H1 (cell line): ENCODE measurements around the gene FOXI1. TPM values are rescaled to one million over a fixed set of nuclear protein-coding genes. Genes with fewer than 3 reads are reported as not detected.

ENCODE experiments used
- CTCF ChIA-PET: fragments of 300-600 bp; sonication (Branson Sonifier 250); formaldehyde crosslinking; loops from one replicate; lab custom pipeline; 2021; ENCODE audit not compliant: partially characterized antibody; lab: Charles Lee
- POLR2A ChIA-PET: fragments of 300-600 bp; sonication (Branson Sonifier 250); formaldehyde crosslinking; loops from one replicate; lab custom pipeline; 2021; ENCODE audit warnings: inconsistent platforms; ENCODE audit not compliant: partially characterized antibody; lab: Charles Lee
- DNase-seq, 2 experiments: peaks; one replicate each; pipeline versions ENCODE4 v3.0.0 to v3.0.0-alpha.2; 2010 to 2022; ENCODE audit warnings: low spot score in 2 of 2, low read depth in 1 of 2, mixed read lengths in 1 of 2
- FAIRE-seq: peaks from 2 replicates; lab custom pipeline; 2011; peaks lifted over from hg19 to GRCh38; lab: Jason Lieb, UNC
- H2AFZ ChIP-seq: 2 replicates; pipeline ENCODE4 v1.8.1; 2012; ENCODE audit warnings: low read length, inconsistent platforms
- H2AK5ac ChIP-seq: 2 replicates; pipeline ENCODE4 v1.6.1; 2013; ENCODE audit warnings: low read depth, low read length
- H2BK120ac ChIP-seq: replicated peaks from 2 replicates; pipeline ENCODE3; 2013; ENCODE audit warnings: low read depth, low read length, inconsistent platforms
- H2BK12ac ChIP-seq: 2 replicates; pipeline ENCODE4 v1.6.1; 2013; ENCODE audit warnings: low read depth, low read length
- H2BK15ac ChIP-seq: 2 replicates; pipeline ENCODE4 v1.6.1; 2013; ENCODE audit warnings: low read length
- H2BK20ac ChIP-seq: 2 replicates; pipeline ENCODE4 v1.6.1; 2013; ENCODE audit warnings: low read length
- H2BK5ac ChIP-seq: 2 replicates; pipeline ENCODE4 v1.6.1; 2013; ENCODE audit warnings: low read depth, low read length
- H3K14ac ChIP-seq: 2 replicates; pipeline ENCODE4 v1.6.1; 2013; ENCODE audit warnings: inconsistent platforms; ENCODE audit not compliant: insufficient read length
- H3K18ac ChIP-seq: 2 replicates; pipeline ENCODE4 v1.6.1; 2013; ENCODE audit warnings: low read length; ENCODE audit errors: extremely low read depth
- H3K23ac ChIP-seq: 2 replicates; pipeline ENCODE4 v1.6.1; 2013; ENCODE audit warnings: inconsistent platforms; ENCODE audit not compliant: insufficient read length
- H3K23me2 ChIP-seq: 2 replicates; pipeline ENCODE4 v1.6.1; 2013; ENCODE audit warnings: low read depth, low read length
- H3K27ac ChIP-seq: 2 replicates; pipeline ENCODE4 v1.6.1; 2011; ENCODE audit warnings: low read depth, low read length, inconsistent platforms
- H3K27me3 ChIP-seq, 4 experiments: replicated peaks in 1 of 4; 1 replicate in 1 of 4; 2 replicates in 3 of 4; pipeline versions ENCODE4 v1.6.1 to v1.8.1; 2011 to 2013; ENCODE audit warnings: low read length in 3 of 4, mild to moderate bottlenecking in 3 of 4, inconsistent platforms in 2 of 4, mixed read lengths in 2 of 4, moderate library complexity in 1 of 4; ENCODE audit not compliant: control insufficient read depth in 3 of 4, insufficient read depth in 3 of 4; ENCODE audit errors: extremely low read depth in 1 of 4
- H3K36me3 ChIP-seq, 4 experiments: 2 replicates each; pipeline versions ENCODE4 v1.6.1 to v1.8.1; 2011 to 2013; ENCODE audit warnings: mild to moderate bottlenecking in 4 of 4, low read length in 3 of 4, moderate library complexity in 2 of 4, control low read depth in 1 of 4, inconsistent platforms in 1 of 4; ENCODE audit not compliant: insufficient read depth in 4 of 4, control insufficient read depth in 2 of 4
- H3K4ac ChIP-seq: replicated peaks from 2 replicates; pipeline ENCODE3; 2013; ENCODE audit warnings: low read length, low read depth, mixed read lengths, inconsistent platforms; ENCODE audit not compliant: insufficient read length
- H3K4me1 ChIP-seq, 4 experiments: replicated peaks in 1 of 4; 1 replicate in 1 of 4; 2 replicates in 3 of 4; pipeline versions ENCODE4 v1.6.1 to v1.8.1; 2011 to 2013; ENCODE audit warnings: low read length in 3 of 4, inconsistent platforms in 2 of 4, mixed read lengths in 1 of 4; ENCODE audit not compliant: insufficient read depth in 4 of 4, control insufficient read depth in 3 of 4
- H3K4me2 ChIP-seq, 2 experiments: 2 replicates each; pipeline versions ENCODE4 v1.6.1 to v1.8.1; 2011 to 2013; ENCODE audit warnings: low read depth in 2 of 2, low read length in 2 of 2, control low read depth in 1 of 2, inconsistent platforms in 1 of 2, mild to moderate bottlenecking in 1 of 2; ENCODE audit not compliant: insufficient read depth in 1 of 2
- H3K4me3 ChIP-seq, 4 experiments: fragments of 200-600, 300-600 bp in 1 of 4; sonication (generic), shearing (Covaris generic), sonication (Bioruptor Twin) in 1 of 4; 2 replicates each; pipeline versions ENCODE4 v1.5.1 to v1.8.1; 2011 to 2016; ENCODE audit warnings: low read length in 4 of 4, low read depth in 3 of 4, control low read depth in 2 of 4, inconsistent platforms in 2 of 4, mild to moderate bottlenecking in 2 of 4, mixed read lengths in 1 of 4, moderate library complexity in 1 of 4; ENCODE audit not compliant: insufficient read depth in 2 of 4; ENCODE audit errors: extremely low read depth in 1 of 4
- H3K56ac ChIP-seq: replicated peaks from 2 replicates; pipeline ENCODE3; 2013; ENCODE audit warnings: low read depth, mild to moderate bottlenecking, mixed read lengths, low read length, inconsistent platforms; ENCODE audit not compliant: insufficient read length
- H3K79me1 ChIP-seq: 2 replicates; pipeline ENCODE4 v1.6.1; 2013; ENCODE audit warnings: low read depth, low read length, control low read depth
- H3K79me2 ChIP-seq, 2 experiments: 2 replicates each; pipeline versions ENCODE4 v1.6.1 to v1.8.1; 2012 to 2013; ENCODE audit warnings: low read length in 2 of 2, mild to moderate bottlenecking in 2 of 2, inconsistent platforms in 1 of 2; ENCODE audit not compliant: insufficient read depth in 2 of 2, control insufficient read depth in 1 of 2
- H3K9ac ChIP-seq, 4 experiments: replicated peaks in 1 of 4; 1 replicate in 1 of 4; 2 replicates in 3 of 4; pipeline versions ENCODE4 v1.6.1 to v1.8.1; 2011 to 2013; ENCODE audit warnings: low read depth in 3 of 4, low read length in 3 of 4, control low read depth in 2 of 4, mild to moderate bottlenecking in 2 of 4, moderate library complexity in 2 of 4, inconsistent platforms in 1 of 4; ENCODE audit errors: extremely low read depth in 1 of 4
- H3K9me3 ChIP-seq, 2 experiments: 2 replicates each; pipeline versions ENCODE4 v1.6.1 to v1.8.1; 2012 to 2013; ENCODE audit warnings: mild to moderate bottlenecking in 2 of 2, moderate library complexity in 2 of 2, control low read depth in 1 of 2, inconsistent platforms in 1 of 2, low read depth in 1 of 2, low read length in 1 of 2, mixed read lengths in 1 of 2; ENCODE audit not compliant: insufficient read depth in 2 of 2
- H4K20me1 ChIP-seq, 2 experiments: replicated peaks in 1 of 2; 2 replicates each; pipeline versions ENCODE3 to v1.8.1; 2011 to 2013; ENCODE audit warnings: inconsistent platforms in 2 of 2, low read length in 2 of 2, mild to moderate bottlenecking in 1 of 2; ENCODE audit not compliant: insufficient read depth in 2 of 2, control insufficient read depth in 1 of 2
- H4K5ac ChIP-seq: 2 replicates; pipeline ENCODE4 v1.6.1; 2013; ENCODE audit warnings: low read length, low read depth, mixed read lengths, inconsistent platforms; ENCODE audit not compliant: insufficient read length
- H4K8ac ChIP-seq: 2 replicates; pipeline ENCODE4 v1.8.0; 2013; ENCODE audit warnings: mild to moderate bottlenecking, moderate library complexity, low read length, inconsistent platforms; ENCODE audit not compliant: insufficient read depth; ENCODE audit errors: extremely low read depth
- H4K91ac ChIP-seq: replicated peaks from 2 replicates; pipeline ENCODE3; 2013; ENCODE audit warnings: low read length, mixed read lengths, inconsistent platforms; ENCODE audit not compliant: insufficient read length
- ASH2L ChIP-seq: fragments of 200-600, 300-600 bp; sonication (generic); IDR thresholded peaks from one replicate; pipeline ENCODE4 v1.7.1; 2017; ENCODE audit warnings: low read length
- CHD2 ChIP-seq: IDR thresholded peaks from 2 replicates; pipeline ENCODE4 v1.6.1; 2012; ENCODE audit warnings: low read length, improper control_type of control experiment
- CREB1 ChIP-seq: IDR thresholded peaks from 2 replicates; pipeline ENCODE4 v1.6.1; 2012; ENCODE audit warnings: inconsistent platforms
- EZH2 ChIP-seq: fragments of 200-600 bp; sonication (generic); IDR thresholded peaks from 2 replicates; pipeline ENCODE4 v1.7.1; 2012; ENCODE audit warnings: low read depth, mild to moderate bottlenecking, moderate library complexity, low read length, inconsistent platforms; ENCODE audit not compliant: severe bottlenecking
- JUND ChIP-seq: IDR thresholded peaks from 2 replicates; pipeline ENCODE4 v1.6.1; 2011; ENCODE audit warnings: mild to moderate bottlenecking, improper control_type of control experiment, low read length
- RFX5 ChIP-seq: IDR thresholded peaks from 2 replicates; pipeline ENCODE4 v1.6.1; 2011; ENCODE audit warnings: low read depth, low read length, improper control_type of control experiment, borderline replicate concordance
- RXRA ChIP-seq: IDR thresholded peaks from 2 replicates; pipeline ENCODE4 v1.6.1; 2011; ENCODE audit warnings: low read depth, mild to moderate bottlenecking, low read length, moderate library complexity; ENCODE audit not compliant: insufficient read depth
- SAP30 ChIP-seq: fragments of 300-600 bp; sonication (generic); IDR thresholded peaks from 2 replicates; pipeline ENCODE4 v1.7.1; 2012; ENCODE audit warnings: low read length, moderate library complexity, mild to moderate bottlenecking, inconsistent platforms; ENCODE audit not compliant: insufficient read depth, insufficient replicate concordance
- SIRT6 ChIP-seq: IDR thresholded peaks from one replicate; pipeline ENCODE4 v1.7.1; 2012; ENCODE audit warnings: low read length, inconsistent platforms
- SUZ12 ChIP-seq: fragments of 200-600 bp; sonication (generic); IDR thresholded peaks from 2 replicates; pipeline ENCODE4 v1.6.1; 2012; ENCODE audit warnings: mild to moderate bottlenecking, inconsistent platforms, low read length, moderate library complexity, mixed read lengths
- USF2 ChIP-seq: IDR thresholded peaks from 2 replicates; pipeline ENCODE4 v1.6.1; 2011; ENCODE audit warnings: low read length, improper control_type of control experiment
- WGBS, 2 experiments: shearing (Covaris generic) in 1 of 2; methylation state at CpG; one replicate each; pipeline versions ENCODE4 v1.1.6 to v1.1.7; 2013 to 2015; ENCODE audit warnings: low lambda C conversion rate in 2 of 2, mixed read lengths in 2 of 2, inconsistent platforms in 1 of 2, low coverage in 1 of 2, missing lambda C conversion rate in 1 of 2; ENCODE audit not compliant: insufficient replicate concordance in 2 of 2, insufficient coverage in 1 of 2, insufficient read length in 1 of 2; ENCODE audit errors: extremely low coverage in 1 of 2, missing lambda C conversion rate in 1 of 2; 5-methylcytosine and 5-hydroxymethylcytosine counted together
- polyA plus RNA-seq, 7 experiments: library from polyadenylated mRNA; depleted of rRNA in 3 of 7; stranded (reverse) in 5 of 7; unstranded in 2 of 7; fragments of >200 nt in 5 of 7; fragments of 200-250 nt in 2 of 7; gene quantifications; 1 replicate in 5 of 7; 2 replicates in 1 of 7; 4 replicates in 1 of 7; pipeline versions ENCODE4 v1.2.1 to v1.2.3, GENCODE V29; 2011 to 2013; ENCODE audit warnings: missing spikeins in 2 of 7, mixed read lengths in 2 of 7
- total RNA-seq: library from RNA; stranded (reverse); fragmentation: NEBNext Ultra II Directional; extraction: Animal tissue kit (Norgen Biotek cat#: 25700); gene quantifications from 2 replicates; pipeline ENCODE4 v1.2.1, GENCODE V29; 2021
- TF ChIP-seq, protein P1 (sequence below): IDR thresholded peaks from 2 replicates; pipeline ENCODE4 v1.6.1; 2012; ENCODE audit warnings: low read length, inconsistent platforms

Gene FOXI1
- total and polyA plus RNA-seq, 2 of the 8 experiments (the other 6 are each of a cell fraction or from before 2014, with no cell fraction given): not detected

GRCh38 chr5:170143091-170143490 lies 37.4 kb downstream of the FOXI1 start:
- CTCF ChIA-PET: interaction anchor here (1.2 to 2.9 kb wide), 2 partner anchors 21 to 42 kb away, joined by 6 to 14 read pairs; no protein-coding TSS in a partner anchor
- H3K23ac ChIP-seq: no peak overlapping the region
- TF ChIP-seq EZH2 (no peak), USF2 (no peak), SUZ12 (no peak), ASH2L (no peak), JUND (no peak), RXRA (no peak), SIRT6 (no peak), SAP30 (no peak), RFX5 (no peak), CREB1 (no peak), CHD2 (no peak)
- TF ChIP-seq, protein P1, sequence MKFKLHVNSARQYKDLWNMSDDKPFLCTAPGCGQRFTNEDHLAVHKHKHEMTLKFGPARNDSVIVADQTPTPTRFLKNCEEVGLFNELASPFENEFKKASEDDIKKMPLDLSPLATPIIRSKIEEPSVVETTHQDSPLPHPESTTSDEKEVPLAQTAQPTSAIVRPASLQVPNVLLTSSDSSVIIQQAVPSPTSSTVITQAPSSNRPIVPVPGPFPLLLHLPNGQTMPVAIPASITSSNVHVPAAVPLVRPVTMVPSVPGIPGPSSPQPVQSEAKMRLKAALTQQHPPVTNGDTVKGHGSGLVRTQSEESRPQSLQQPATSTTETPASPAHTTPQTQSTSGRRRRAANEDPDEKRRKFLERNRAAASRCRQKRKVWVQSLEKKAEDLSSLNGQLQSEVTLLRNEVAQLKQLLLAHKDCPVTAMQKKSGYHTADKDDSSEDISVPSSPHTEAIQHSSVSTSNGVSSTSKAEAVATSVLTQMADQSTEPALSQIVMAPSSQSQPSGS: no peak

More at GRCh38 chr5:170143091-170143490, 37.4 kb downstream of the FOXI1 start:
- no peak overlapping the region for H3K27ac ChIP-seq
- H3K14ac ChIP-seq: no peak overlapping the region
- H2BK15ac ChIP-seq: no peak overlapping the region
- H4K20me1 ChIP-seq: no peaks in the 10 kb centered on the region
- POLR2A ChIA-PET: interaction anchor here (0.6 kb wide), 1 partner anchor 481 kb away, joined by 3 read pairs; no protein-coding TSS in a partner anchor
- H3K9ac ChIP-seq: no peak overlapping the region
- no peak overlapping the region for H3K4me2 ChIP-seq
- WGBS, 2 experiments: 93% methylated on average over 7 of the region's 7 CpGs; no CpG with 5 or more reads in 1 of the 2 experiments
- H3K18ac ChIP-seq: no peak overlapping the region
- no peaks in the 10 kb centered on the region for H3K79me2 ChIP-seq
- no peaks in the 10 kb centered on the region for H3K79me1 ChIP-seq
- H2BK5ac ChIP-seq: no peak overlapping the region
- H3K4ac ChIP-seq: no peak overlapping the region
- no peaks in the 10 kb centered on the region for H3K4me1 ChIP-seq
- no peaks in the 10 kb centered on the region; a peak in 1 of 4 replicates for H3K9me3 ChIP-seq
- H2BK120ac ChIP-seq: no peak overlapping the region
- no peak overlapping the region for H2BK12ac ChIP-seq
- no peaks in the 10 kb centered on the region for H3K36me3 ChIP-seq
- H4K8ac ChIP-seq: no peak overlapping the region
- H4K5ac ChIP-seq: no peak overlapping the region
- no peak overlapping the region for H2AK5ac ChIP-seq
- H3K56ac ChIP-seq: no peak overlapping the region
- DNase-seq (peak in 1 of 2 experiments; percentile 13), FAIRE-seq (no peak)
- H3K27me3 ChIP-seq: no peaks in the 10 kb centered on the region; a peak in 1 of 7 replicates
- H2BK20ac ChIP-seq: no peak overlapping the region
- H3K23me2 ChIP-seq: no peaks in the 10 kb centered on the region
- H3K4me3 ChIP-seq: no peak overlapping the region
- H2AFZ ChIP-seq: no peak overlapping the region
- H4K91ac ChIP-seq: no peak overlapping the region
